GM12872 (cell line): ENCODE measurements around the gene SLC37A1.

ENCODE experiments used
- CTCF ChIP-seq: IDR thresholded peaks from 3 replicates; pipeline ENCODE4 v1.5.1; 2011; ENCODE audit warnings: low read depth, mild to moderate bottlenecking, low read length, moderate library complexity; ENCODE audit not compliant: insufficient read depth

The SLC37A1 gene

GRCh38 chr21:42554251-42554961, 40.8 kb downstream of the SLC37A1 start:
- TF ChIP-seq CTCF: no peak

- TF ChIP-seq CTCF: no peak
These were observed 42.2 kb downstream of the SLC37A1 start for GRCh38 chr21:42555756-42556438.

GRCh38 chr21:42556476-42556875, 42.8 kb downstream of the SLC37A1 start:
- TF ChIP-seq CTCF: no peak

GRCh38 chr21:42556960-42557359, 43.3 kb downstream of the SLC37A1 start:
- TF ChIP-seq CTCF: no peak

- no peak for TF ChIP-seq CTCF
These were observed 43.8 kb downstream of the SLC37A1 start for GRCh38 chr21:42557420-42557819.

GRCh38 chr21:42558368-42558767, 44.7 kb downstream of the SLC37A1 start:
- no peak for TF ChIP-seq CTCF

- TF ChIP-seq CTCF: no peak
These were observed 45.2 kb downstream of the SLC37A1 start for GRCh38 chr21:42558846-42559245.
